ENCODE measurements around the gene EEF1G.
"Not testable (repeated sequence)": the region's sequence is repeated elsewhere in the genome, so short reads cannot be mapped to it uniquely, and the experiment has no call there.

EEF1G gene

GRCh38 chr11:62573592-62574362, at the start of gene EEF1G:
Gene EEF1G, minus strand, starts transcription at chr11:62573891. Its CDS starts 49 bp downstream, at chr11:62573842.
- DNase-seq, result peak; percentile 99

DNA sequence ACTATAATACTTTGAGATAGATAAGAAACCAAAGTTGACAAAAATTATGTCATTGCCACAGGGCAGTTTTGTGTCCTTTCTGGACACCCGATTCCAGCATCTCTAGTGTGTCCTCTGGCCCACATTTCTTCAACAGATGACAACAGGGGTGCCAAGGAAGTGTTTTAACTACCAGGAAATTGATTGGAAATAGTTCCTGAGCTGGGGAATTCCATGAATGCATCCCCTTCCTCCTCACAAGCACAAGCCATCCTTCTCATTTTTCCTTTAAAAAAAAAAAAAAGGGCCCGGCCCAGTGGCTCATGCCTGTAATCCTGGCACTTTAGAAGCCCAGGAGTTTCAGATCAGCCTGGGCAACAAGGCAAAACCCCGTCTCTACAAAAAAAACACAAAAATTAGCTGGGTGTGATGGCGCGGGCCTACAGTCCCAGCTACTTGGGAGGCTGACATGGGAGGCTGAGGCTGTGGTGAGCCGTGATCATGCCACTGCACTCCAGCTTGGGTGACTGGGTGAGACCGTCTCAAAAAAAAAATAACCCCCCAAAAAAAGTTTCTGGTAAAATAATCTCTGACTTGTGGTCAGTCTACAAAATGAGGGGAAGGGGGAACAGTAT, 48.9 kb upstream of the EEF1G start:
- no peak for DNase-seq

- peak; percentile 97 to 99 for DNase-seq
Measured at GRCh38 chr11:62621567-62622470, 48.1 kb upstream of the EEF1G start, which contains the start of gene B3GAT3. Gene B3GAT3, minus strand, starts transcription at chr11:62621986. Its CDS starts 39 bp downstream, at chr11:62621947.

GRCh38 chr11:62621027-62621566, 47.4 kb upstream of the EEF1G start:
- no peak for DNase-seq

- not testable (repeated sequence) for DNase-seq
Measured at GRCh38 chr11:62616957-62617356, 43.3 kb upstream of the EEF1G start.

DNA sequence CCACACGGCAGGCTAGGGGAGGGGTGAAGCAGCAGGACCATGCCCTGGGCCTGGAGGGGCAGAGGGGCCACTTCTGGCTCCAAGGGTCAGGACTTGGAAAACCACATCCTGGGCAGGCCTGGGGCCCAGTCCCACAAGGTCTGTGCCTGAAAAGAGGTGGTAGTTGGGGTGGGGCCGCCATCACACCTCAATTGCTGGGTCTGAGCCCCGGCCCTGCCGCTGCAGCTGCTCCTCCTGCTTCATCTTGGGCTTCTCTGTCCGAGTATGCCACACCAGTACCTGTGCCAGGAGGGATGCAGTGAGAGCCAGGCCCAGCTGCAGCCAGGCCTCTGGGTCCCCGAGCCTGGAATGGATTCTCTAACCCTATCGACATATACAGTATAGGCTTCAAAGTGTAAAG, 41.8 kb upstream of the EEF1G start:
- DNase-seq, result no peak

GRCh38 chr11:62614275-62614674, 40.6 kb upstream of the EEF1G start:
- DNase-seq, result no peak

GRCh38 chr11:62613291-62613778, 39.6 kb upstream of the EEF1G start:
- DNase-seq, result no peak

- peak; percentile 63 to 67 for DNase-seq
Measured at GRCh38 chr11:62612366-62613290, 38.9 kb upstream of the EEF1G start, which contains the start of the genes EML3 and ROM1. Gene EML3, minus strand, starts transcription at chr11:62612775. Its CDS starts 318 bp downstream, at chr11:62612457. Gene ROM1, plus strand, starts transcription at chr11:62613257. Its CDS starts 25 bp downstream, at chr11:62613282.

GRCh38 chr11:62611705-62612365, 38.1 kb upstream of the EEF1G start:
- DNase-seq, result peak in 1 of 2 experiments; percentile 43

- DNase-seq, result no peak
Measured at GRCh38 chr11:62610814-62611704, 37.4 kb upstream of the EEF1G start.

DNA sequence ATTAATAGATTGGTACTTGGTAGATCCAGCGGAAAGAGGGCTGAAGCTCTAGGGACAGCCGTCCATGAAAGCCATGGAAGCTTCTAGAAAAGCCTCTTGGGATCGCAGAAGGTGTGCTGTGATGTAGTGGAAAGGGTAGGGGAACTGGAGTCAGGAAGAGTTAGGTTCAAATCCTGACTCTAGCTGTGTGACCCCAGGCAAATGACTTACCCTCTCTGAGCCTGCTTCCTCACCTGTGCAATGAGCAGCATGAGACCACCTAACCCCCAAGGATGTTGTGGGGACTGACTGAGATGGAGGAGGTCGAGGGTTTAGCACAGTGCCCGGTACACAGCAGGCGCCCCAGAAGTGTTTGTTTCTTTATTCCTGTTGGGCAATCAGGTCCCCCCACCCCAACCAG, 36.7 kb upstream of the EEF1G start:
- DNase-seq, result no peak

DNA sequence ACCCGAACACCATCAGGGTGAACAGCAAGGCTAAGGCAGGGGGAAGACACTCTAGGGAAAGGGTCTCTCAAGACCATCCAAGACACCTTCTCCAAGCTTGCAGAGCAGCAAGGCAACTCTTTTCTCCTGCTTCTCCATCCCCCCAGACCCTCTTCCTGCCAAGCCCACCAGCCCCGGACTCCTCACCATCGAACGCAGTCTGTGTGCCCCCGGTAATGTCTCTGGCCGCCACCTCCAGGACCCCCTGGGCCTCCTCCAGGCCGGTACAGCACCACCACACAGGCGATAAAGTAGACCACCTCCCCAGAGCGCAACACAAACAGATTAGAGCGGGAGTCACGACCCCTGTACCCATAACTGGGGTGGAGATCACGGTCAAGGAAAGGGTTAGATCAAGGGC, 35.1 kb upstream of the EEF1G start:
- no peak for DNase-seq

DNA sequence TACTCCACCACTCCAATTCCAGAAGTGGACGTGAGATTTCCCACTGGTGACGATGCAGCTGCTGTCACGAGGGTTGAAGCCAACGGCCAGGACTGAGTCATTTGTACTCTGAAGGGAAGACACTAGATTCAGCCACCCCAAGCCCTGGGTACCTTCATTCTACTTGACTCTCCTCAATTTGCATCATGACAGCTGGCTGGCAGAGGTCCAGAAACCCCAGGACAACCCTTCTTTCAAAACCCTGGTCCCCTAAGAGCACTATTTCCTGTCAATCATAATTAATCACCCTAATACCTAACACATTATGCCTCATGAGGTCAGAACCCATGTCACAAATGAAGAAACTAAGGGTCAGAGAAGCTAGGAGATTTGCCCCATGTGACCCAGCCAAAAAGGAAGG, 34.0 kb upstream of the EEF1G start:
- DNase-seq, result no peak

- DNase-seq, result no peak
Measured at GRCh38 chr11:62605902-62606301, 32.2 kb upstream of the EEF1G start.

- no peak for DNase-seq
Measured at GRCh38 chr11:62605467-62605866, 31.8 kb upstream of the EEF1G start.

DNA sequence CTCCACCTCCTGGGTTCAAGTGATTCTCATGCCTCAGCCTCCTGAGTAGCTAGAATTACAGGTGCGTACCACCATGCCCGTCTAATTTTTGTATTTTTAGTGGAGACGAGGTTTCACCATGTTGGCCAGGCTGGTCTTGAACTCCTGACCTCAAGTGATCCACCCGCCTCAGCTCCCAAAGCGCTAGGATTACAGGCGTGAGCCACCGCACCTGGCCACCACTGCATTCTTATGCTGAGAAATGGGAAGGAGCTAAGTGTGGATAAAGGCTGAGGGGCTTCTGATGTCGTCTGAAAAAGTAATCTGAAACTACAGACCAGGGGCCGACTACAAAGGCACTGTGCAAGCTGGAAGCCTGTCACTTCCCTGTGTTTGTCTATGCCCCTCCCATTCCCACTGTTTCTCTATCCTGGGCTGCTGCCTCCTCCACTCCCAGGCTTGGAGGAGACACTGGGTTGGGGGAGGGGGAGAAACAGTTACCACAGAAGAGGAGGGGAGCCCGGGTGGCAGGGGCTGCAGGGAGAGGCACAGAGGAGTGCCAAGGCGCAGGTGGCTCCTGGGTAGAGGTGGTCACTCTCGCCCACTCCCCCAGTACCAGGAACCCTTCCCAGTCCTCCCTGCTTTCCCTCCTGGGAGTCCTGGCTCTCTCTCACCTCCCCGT, 30.9 kb upstream of the EEF1G start:
- no peak for DNase-seq

GRCh38 chr11:62603776-62604299, 30.1 kb upstream of the EEF1G start:
- peak; percentile 6 to 19 for DNase-seq

GRCh38 chr11:62603072-62603408, 29.3 kb upstream of the EEF1G start:
- no peak for DNase-seq

Measured in NCI-H2081 (cell line).